ENCODE results near the gene INPP5F. TPM values are rescaled to one million over a fixed set of nuclear protein-coding genes. Genes with fewer than 3 reads are reported as not detected.
"Not testable (repeated sequence)": the region's sequence is repeated elsewhere in the genome, so short reads cannot be mapped to it uniquely, and the experiment has no call there.

Gene INPP5F
- total and polyA plus RNA-seq, 2 donors (not counting 1 experiment from before 2014, with no cell fraction given), result 15.0 to 23.3 TPM

DNA sequence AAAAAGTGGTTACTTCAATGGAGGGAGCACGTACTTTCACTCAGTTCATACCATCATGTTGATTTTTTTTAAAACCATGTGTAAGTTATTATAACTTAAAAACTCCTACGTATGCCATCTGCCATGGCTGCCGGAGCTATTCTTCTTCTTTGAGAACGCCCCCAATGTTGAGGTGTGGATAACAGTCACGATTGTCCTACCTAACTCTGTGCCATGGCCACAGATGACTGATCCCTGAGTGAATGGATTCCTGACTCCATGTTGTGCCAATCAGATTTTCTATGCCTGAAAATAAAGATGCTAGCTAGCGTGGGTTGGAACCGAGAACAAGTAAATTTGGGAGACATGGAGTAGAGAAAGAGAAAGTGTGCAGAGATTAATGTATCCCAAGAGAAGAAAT lies 141.5 kb downstream of the INPP5F start:
- no peaks in the 10 kb centered on the region for H4K20me1 ChIP-seq (ENCODE audit: control insufficient read depth, extremely low read depth, insufficient read depth, low read length)
- DNase-seq (ENCODE audit: low read depth in 2 of 2), result no peak
- no peak overlapping the region for H2AFZ ChIP-seq (ENCODE audit: low read length)
- no peak overlapping the region for H3K9ac ChIP-seq (ENCODE audit: insufficient read depth, low read length)
- no peaks in the 10 kb centered on the region for H3K36me3 ChIP-seq (ENCODE audit: control insufficient read depth, insufficient read depth, low read length)
- no peak overlapping the region for H3K4me3 ChIP-seq (replicated peaks in 1 of 4; ENCODE audit: control extremely low read depth in 1 of 4, insufficient read depth in 1 of 4, low read depth in 3 of 4, low read length in 4 of 4)
- no peaks in the 10 kb centered on the region for H3K27me3 ChIP-seq (ENCODE audit: control insufficient read depth, insufficient read depth, low read length)
- H3K4me1 ChIP-seq (ENCODE audit: control insufficient read depth, extremely low read depth, insufficient read depth, low read length), result peaks cover 2% of the 10 kb centered on the region
- no peak overlapping the region for H3K27ac ChIP-seq (ENCODE audit: insufficient read depth, low read length)
- TF ChIP-seq EZH2 (IDR thresholded peaks at IDR 0.05; ENCODE audit: low read length, missing control alignments) (no peak), CTCF (conservative IDR thresholded peaks at IDR 0.05 in 1 of 2, IDR thresholded peaks at IDR 0.05 in 1 of 2; ENCODE audit: low read depth in 1 of 2, low read length in 2 of 2) (no peak)
- H3K9me3 ChIP-seq (ENCODE audit: control insufficient read depth, insufficient read depth, low read depth, low read length), result no peaks in the 10 kb centered on the region
- H3K79me2 ChIP-seq (ENCODE audit: control insufficient read depth, insufficient read depth, low read length), result peaks cover 94% of the 10 kb centered on the region
- H3K4me2 ChIP-seq (ENCODE audit: extremely low read depth, insufficient read depth, low read length), result no peak overlapping the region

- peaks cover 79% of the 10 kb centered on the region for H3K79me2 ChIP-seq (ENCODE audit: control insufficient read depth, insufficient read depth, low read length)
- H3K9me3 ChIP-seq (ENCODE audit: control insufficient read depth, insufficient read depth, low read depth, low read length); H3K4me1 ChIP-seq (ENCODE audit: control insufficient read depth, extremely low read depth, insufficient read depth, low read length); H4K20me1 ChIP-seq (ENCODE audit: control insufficient read depth, extremely low read depth, insufficient read depth, low read length); H3K4me2 ChIP-seq (ENCODE audit: extremely low read depth, insufficient read depth, low read length); H3K9ac ChIP-seq (ENCODE audit: insufficient read depth, low read length); H3K36me3 ChIP-seq (ENCODE audit: control insufficient read depth, insufficient read depth, low read length); H3K27me3 ChIP-seq (ENCODE audit: control insufficient read depth, insufficient read depth, low read length); DNase-seq (ENCODE audit: low read depth in 2 of 2); H3K4me3 ChIP-seq (replicated peaks in 1 of 4; ENCODE audit: control extremely low read depth in 1 of 4, insufficient read depth in 1 of 4, low read depth in 3 of 4, low read length in 4 of 4); H3K27ac ChIP-seq (ENCODE audit: insufficient read depth, low read length); H2AFZ ChIP-seq (ENCODE audit: low read length): not testable (repeated sequence)
Observed at GRCh38 chr10:119869398-119869797, 143.5 kb downstream of the INPP5F start.

GRCh38 chr10:119871881-119872609 lies 146.2 kb downstream of the INPP5F start:
- H3K4me2 ChIP-seq (ENCODE audit: extremely low read depth, insufficient read depth, low read length), result peak overlapping the region; percentile 89
- H4K20me1 ChIP-seq (ENCODE audit: control insufficient read depth, extremely low read depth, insufficient read depth, low read length), result no peaks in the 10 kb centered on the region
- H3K4me1 ChIP-seq (ENCODE audit: control insufficient read depth, extremely low read depth, insufficient read depth, low read length), result peaks cover 2% of the 10 kb centered on the region
- peak; percentile 27 to 43 for DNase-seq (ENCODE audit: low read depth in 2 of 2)
- H3K27ac ChIP-seq (ENCODE audit: insufficient read depth, low read length), result peak overlapping the region; percentile 63
- no peak for TF ChIP-seq CTCF (conservative IDR thresholded peaks at IDR 0.05 in 1 of 2, IDR thresholded peaks at IDR 0.05 in 1 of 2; ENCODE audit: low read depth in 1 of 2, low read length in 2 of 2)
- no peak for TF ChIP-seq EZH2 (IDR thresholded peaks at IDR 0.05; ENCODE audit: low read length, missing control alignments)
- H3K9me3 ChIP-seq (ENCODE audit: control insufficient read depth, insufficient read depth, low read depth, low read length), result no peaks in the 10 kb centered on the region
- peak overlapping the region; percentile 64 to 90 (median 79) for H3K4me3 ChIP-seq (replicated peaks in 1 of 4; ENCODE audit: control extremely low read depth in 1 of 4, insufficient read depth in 1 of 4, low read depth in 3 of 4, low read length in 4 of 4)
- H3K79me2 ChIP-seq (ENCODE audit: control insufficient read depth, insufficient read depth, low read length), result peaks cover 53% of the 10 kb centered on the region
- H3K9ac ChIP-seq (ENCODE audit: insufficient read depth, low read length), result peak overlapping the region; percentile 76
- H3K36me3 ChIP-seq (ENCODE audit: control insufficient read depth, insufficient read depth, low read length), result no peaks in the 10 kb centered on the region
- H3K27me3 ChIP-seq (ENCODE audit: control insufficient read depth, insufficient read depth, low read length), result no peaks in the 10 kb centered on the region
- H2AFZ ChIP-seq (ENCODE audit: low read length), result peak overlapping the region; percentile 52
